Measurements from ENCODE around the gene RUFY3. TPM values are rescaled to one million over a fixed set of nuclear protein-coding genes. Genes with fewer than 3 reads are reported as not detected.

The RUFY3 gene
- total and polyA plus RNA-seq, 2 experiments from 2014 or later, result 18.3 to 29.2 TPM

DNA sequence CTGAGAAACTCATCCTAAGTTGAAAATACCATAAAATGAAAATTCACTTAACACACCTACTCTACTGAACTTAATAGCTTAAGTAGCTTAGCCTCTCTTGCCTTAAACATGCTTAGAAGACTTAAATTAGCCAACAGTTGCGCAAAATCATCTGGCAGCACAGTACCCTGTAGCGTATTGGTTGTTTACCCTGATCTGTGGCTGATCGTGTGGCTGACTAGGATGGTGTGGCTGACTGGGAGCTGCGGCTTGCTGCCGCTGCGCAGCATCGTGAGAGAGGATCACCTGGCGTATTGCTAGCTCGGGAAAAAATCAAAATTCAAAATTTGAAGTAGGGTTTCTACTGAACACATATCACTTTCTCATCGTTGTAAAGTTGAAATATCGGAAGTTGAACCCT, 6.3 kb downstream of the RUFY3 start:
- no peaks in the 10 kb centered on the region for H3K4me1 ChIP-seq (ENCODE audit: insufficient read depth)
- H3K4me3 ChIP-seq, result no peak overlapping the region
- H3K4me2 ChIP-seq, result no peak overlapping the region
- DNase-seq (ENCODE audit: low spot score), result no peak
- no peaks in the 10 kb centered on the region for H4K20me1 ChIP-seq (replicated peaks; ENCODE audit: insufficient read depth)
- H3K27me3 ChIP-seq (ENCODE audit: insufficient read depth), result no peaks in the 10 kb centered on the region
- H3K36me3 Mint-ChIP-seq (ENCODE audit: low read depth), result no peaks in the 10 kb centered on the region
- no peak overlapping the region for H2AFZ ChIP-seq
- no peaks in the 10 kb centered on the region for H3K9me3 Mint-ChIP-seq
- H3F3A ChIP-seq (replicated peaks; ENCODE audit: low read depth), result no peaks in the 10 kb centered on the region
- 0 out of 3 replicates have a peak, but pooled peaks have one; percentile 34 for ATAC-seq
- no peak overlapping the region for H3K27ac Mint-ChIP-seq
- H3K27ac ChIP-seq (ENCODE audit: low read depth), result 0 out of 2 replicates have a peak overlapping the region, but pooled peaks have one; percentile 4
- H3K4me1 Mint-ChIP-seq, result peaks cover 3% of the 10 kb centered on the region; the same call in 2 of the 3 replicates
- TF ChIP-seq STAT1 (IDR thresholded peaks at IDR 0.05; ENCODE audit: unreplicated experiment) (no peak), CTCF (conservative IDR thresholded peaks at IDR 0.05; ENCODE audit: low read depth in 2 of 2) (no peak), ZNF462 (CRISPR knock-in tag; IDR thresholded peaks at IDR 0.05) (no peak), NANOG (IDR thresholded peaks at IDR 0.05; ENCODE audit: borderline replicate concordance) (no peak), EZH2phosphoT487 (IDR thresholded peaks at IDR 0.05; ENCODE audit: unreplicated experiment) (no peak), CREB1 (CRISPR knock-in tag; IDR thresholded peaks at IDR 0.05; ENCODE audit: low read depth) (no peak), EZH2 (IDR thresholded peaks at IDR 0.05; ENCODE audit: low read depth, unreplicated experiment) (no peak), ZNF331 (CRISPR knock-in tag; IDR thresholded peaks at IDR 0.05; ENCODE audit: low read depth) (no peak), POLR2AphosphoS5 (IDR thresholded peaks at IDR 0.05; ENCODE audit: low read depth) (no peak), JUNB (IDR thresholded peaks at IDR 0.05; ENCODE audit: unreplicated experiment) (no peak), ZNF114 (CRISPR knock-in tag; IDR thresholded peaks at IDR 0.05) (no peak)
- TF ChIP-seq, protein P1, sequence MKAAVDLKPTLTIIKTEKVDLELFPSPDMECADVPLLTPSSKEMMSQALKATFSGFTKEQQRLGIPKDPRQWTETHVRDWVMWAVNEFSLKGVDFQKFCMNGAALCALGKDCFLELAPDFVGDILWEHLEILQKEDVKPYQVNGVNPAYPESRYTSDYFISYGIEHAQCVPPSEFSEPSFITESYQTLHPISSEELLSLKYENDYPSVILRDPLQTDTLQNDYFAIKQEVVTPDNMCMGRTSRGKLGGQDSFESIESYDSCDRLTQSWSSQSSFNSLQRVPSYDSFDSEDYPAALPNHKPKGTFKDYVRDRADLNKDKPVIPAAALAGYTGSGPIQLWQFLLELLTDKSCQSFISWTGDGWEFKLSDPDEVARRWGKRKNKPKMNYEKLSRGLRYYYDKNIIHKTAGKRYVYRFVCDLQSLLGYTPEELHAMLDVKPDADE (IDR thresholded peaks at IDR 0.05), result no peak
- TF ChIP-seq, protein P2, sequence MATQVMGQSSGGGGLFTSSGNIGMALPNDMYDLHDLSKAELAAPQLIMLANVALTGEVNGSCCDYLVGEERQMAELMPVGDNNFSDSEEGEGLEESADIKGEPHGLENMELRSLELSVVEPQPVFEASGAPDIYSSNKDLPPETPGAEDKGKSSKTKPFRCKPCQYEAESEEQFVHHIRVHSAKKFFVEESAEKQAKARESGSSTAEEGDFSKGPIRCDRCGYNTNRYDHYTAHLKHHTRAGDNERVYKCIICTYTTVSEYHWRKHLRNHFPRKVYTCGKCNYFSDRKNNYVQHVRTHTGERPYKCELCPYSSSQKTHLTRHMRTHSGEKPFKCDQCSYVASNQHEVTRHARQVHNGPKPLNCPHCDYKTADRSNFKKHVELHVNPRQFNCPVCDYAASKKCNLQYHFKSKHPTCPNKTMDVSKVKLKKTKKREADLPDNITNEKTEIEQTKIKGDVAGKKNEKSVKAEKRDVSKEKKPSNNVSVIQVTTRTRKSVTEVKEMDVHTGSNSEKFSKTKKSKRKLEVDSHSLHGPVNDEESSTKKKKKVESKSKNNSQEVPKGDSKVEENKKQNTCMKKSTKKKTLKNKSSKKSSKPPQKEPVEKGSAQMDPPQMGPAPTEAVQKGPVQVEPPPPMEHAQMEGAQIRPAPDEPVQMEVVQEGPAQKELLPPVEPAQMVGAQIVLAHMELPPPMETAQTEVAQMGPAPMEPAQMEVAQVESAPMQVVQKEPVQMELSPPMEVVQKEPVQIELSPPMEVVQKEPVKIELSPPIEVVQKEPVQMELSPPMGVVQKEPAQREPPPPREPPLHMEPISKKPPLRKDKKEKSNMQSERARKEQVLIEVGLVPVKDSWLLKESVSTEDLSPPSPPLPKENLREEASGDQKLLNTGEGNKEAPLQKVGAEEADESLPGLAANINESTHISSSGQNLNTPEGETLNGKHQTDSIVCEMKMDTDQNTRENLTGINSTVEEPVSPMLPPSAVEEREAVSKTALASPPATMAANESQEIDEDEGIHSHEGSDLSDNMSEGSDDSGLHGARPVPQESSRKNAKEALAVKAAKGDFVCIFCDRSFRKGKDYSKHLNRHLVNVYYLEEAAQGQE (IDR thresholded peaks at IDR 0.05; ENCODE audit: unreplicated experiment), result no peak
- no peaks in the 10 kb centered on the region for H3K9me2 ChIP-seq (ENCODE audit: insufficient read depth)
- peaks cover 14% of the 10 kb centered on the region for H3K79me2 ChIP-seq (replicated peaks; ENCODE audit: insufficient read depth)
- H3K27me3 Mint-ChIP-seq (ENCODE audit: insufficient read depth, low read depth, poor library complexity), result no peaks in the 10 kb centered on the region
- no peaks in the 10 kb centered on the region for H3K36me3 ChIP-seq (ENCODE audit: insufficient read depth)
- no peak overlapping the region for H3K4me3 Mint-ChIP-seq

Measured in GM23338 (cell line).